ENCODE results near the gene RBM15.
A peak's percentile ranks its signal among the peaks of the same experiment; 100 is the strongest.

Gene RBM15

GRCh38 chr1:110338886-110339406, at the start of gene RBM15:
TSS of gene RBM15 (plus strand) at chr1:110339377. CDS start at chr1:110339406, 29 bp downstream.
- peak; percentile 95 for DNase-seq

- no peak for DNase-seq
Observed at GRCh38 chr1:110291241-110292030, 47.7 kb upstream of the RBM15 start.

GRCh38 chr1:110292031-110292741, 47.0 kb upstream of the RBM15 start:
- DNase-seq: no peak

GRCh38 chr1:110293601-110294104, 45.5 kb upstream of the RBM15 start:
- no peak for DNase-seq

GRCh38 chr1:110294308-110294707, 44.9 kb upstream of the RBM15 start:
- DNase-seq: no peak

GRCh38 chr1:110298991-110299390, 40.2 kb upstream of the RBM15 start:
- DNase-seq: no peak

GRCh38 chr1:110300412-110301085, 38.6 kb upstream of the RBM15 start:
- no peak for DNase-seq

GRCh38 chr1:110302836-110303235, 36.3 kb upstream of the RBM15 start:
- no peak for DNase-seq

GRCh38 chr1:110305900-110306420, 33.2 kb upstream of the RBM15 start:
- no peak for DNase-seq

GRCh38 chr1:110307239-110307974, 31.8 kb upstream of the RBM15 start:
- no peak for DNase-seq

GRCh38 chr1:110308247-110308646, 30.9 kb upstream of the RBM15 start:
- DNase-seq: no peak

GRCh38 chr1:110309139-110309538, 30.0 kb upstream of the RBM15 start:
- no peak for DNase-seq

- DNase-seq: no peak
Observed at GRCh38 chr1:110309767-110310166, 29.4 kb upstream of the RBM15 start.

GRCh38 chr1:110310300-110310699, 28.9 kb upstream of the RBM15 start:
- DNase-seq: no peak

GRCh38 chr1:110312188-110313121, 26.7 kb upstream of the RBM15 start:
- DNase-seq: peak; percentile 83

- DNase-seq: no peak
Observed at GRCh38 chr1:110316735-110317134, 22.4 kb upstream of the RBM15 start.

GRCh38 chr1:110318046-110318445, 21.1 kb upstream of the RBM15 start:
- DNase-seq: no peak

GRCh38 chr1:110319332-110320167, 19.6 kb upstream of the RBM15 start:
- no peak for DNase-seq

- DNase-seq: no peak
Observed at GRCh38 chr1:110320168-110320518, 19.0 kb upstream of the RBM15 start.

GRCh38 chr1:110321045-110321444, 18.1 kb upstream of the RBM15 start:
- no peak for DNase-seq

Measured in CD4-positive, alpha-beta T cell treated with Interleukin-17A for 4 hours (primary cell).